K562 (cell line): ENCODE measurements around the gene HINT2. TPM values are rescaled to one million over a fixed set of nuclear protein-coding genes. Genes with fewer than 3 reads are reported as not detected.

Source experiments
- ATAC-seq: fragments of 200-7000 bp; cut with Tn5 transposase; 3 replicates; pipeline ENCODE4 v1.9.1; 2020; ENCODE audit warnings: moderate library complexity
- BruUV-seq: library from RNA; stranded (reverse); fragments of 400-500 nt; replicated peaks from 2 replicates; lab custom pipeline; 2021; lab: Mats Ljungman, UMichigan
- CTCF ChIA-PET: fragments of 300-600 bp; formaldehyde crosslinking; extraction: SDS; loops from one replicate; lab custom pipeline; 2021; ENCODE audit warnings: low intra/inter-chr PET ratio; lab: Yijun Ruan, JAX
- POLR2A ChIA-PET: fragments of 300-600, 350-650 bp; sonication (Branson Sonifier 250); formaldehyde crosslinking; extraction: SDS; loops from one replicate; lab custom pipeline; 2021; ENCODE audit warnings: antibody characterized with exemption, inconsistent platforms; lab: Yijun Ruan, JAX
- DNase-seq, 4 experiments: peaks; one replicate each; pipeline versions ENCODE4 v3.0.0 to v3.0.0-alpha.2; 2011 to 2018; ENCODE audit warnings: low spot score in 3 of 4, mixed read lengths in 3 of 4; ENCODE audit errors: extremely low read depth in 1 of 4
- FAIRE-seq: peaks from 2 replicates; lab custom pipeline; 2011; peaks lifted over from hg19 to GRCh38; lab: Jason Lieb, UNC
- H2AFZ ChIP-seq: 2 replicates; pipeline ENCODE4 v1.6.0; 2011; ENCODE audit warnings: low read depth, low read length, control low read depth, inconsistent platforms
- H3K27ac ChIP-seq: fragments of 200-600 bp; 3 replicates; pipeline ENCODE4 v1.8.0; 2011; ENCODE audit warnings: low read depth, mild to moderate bottlenecking, control low read depth, inconsistent platforms, low read length, moderate library complexity, mixed read lengths; ENCODE audit errors: extremely low read depth
- H3K27me3 ChIP-seq, 2 experiments: fragments of 300-600 bp in 1 of 2; 2 replicates in 1 of 2; 3 replicates in 1 of 2; pipeline versions ENCODE4 v1.6.0 to v1.8.0; 2011; ENCODE audit warnings: inconsistent platforms in 2 of 2, low read length in 2 of 2, mild to moderate bottlenecking in 1 of 2, mixed read lengths in 1 of 2, moderate library complexity in 1 of 2; ENCODE audit not compliant: control insufficient read depth in 2 of 2, insufficient read depth in 2 of 2
- H3K36me3 ChIP-seq: fragments of 300-600 bp; 3 replicates; pipeline ENCODE4 v1.8.0; 2011; ENCODE audit warnings: mild to moderate bottlenecking, low read length, inconsistent platforms; ENCODE audit not compliant: control insufficient read depth, insufficient read depth
- H3K4me1 ChIP-seq, 2 experiments: fragments of 200-600 bp in 1 of 2; replicated peaks in 1 of 2; 2 replicates in 1 of 2; 3 replicates in 1 of 2; pipeline versions ENCODE4 v1.5.1 to v1.8.0; 2011; ENCODE audit warnings: inconsistent platforms in 2 of 2, low read length in 2 of 2, mild to moderate bottlenecking in 1 of 2, mixed read lengths in 1 of 2, moderate library complexity in 1 of 2; ENCODE audit not compliant: control insufficient read depth in 2 of 2, insufficient read depth in 2 of 2
- H3K4me2 ChIP-seq: 2 replicates; pipeline ENCODE4 v1.6.1; 2011; ENCODE audit warnings: low read length, control low read depth, inconsistent platforms, mixed read lengths; ENCODE audit not compliant: insufficient read depth
- H3K4me3 ChIP-seq: fragments of 200-600 bp; sonication (generic), shearing (Covaris generic); 2 replicates; pipeline ENCODE4 v1.5.1; 2016; ENCODE audit warnings: control low read depth, inconsistent platforms
- H3K79me2 ChIP-seq: fragments of 200-600 bp; 3 replicates; pipeline ENCODE4 v1.8.0; 2011; ENCODE audit warnings: low read length, inconsistent platforms; ENCODE audit not compliant: control insufficient read depth, insufficient read depth
- H3K9ac ChIP-seq, 2 experiments: 2 replicates each; pipeline versions ENCODE4 v1.6.0 to v1.6.1; 2011; ENCODE audit warnings: low read depth in 2 of 2, low read length in 2 of 2, control low read depth in 1 of 2, inconsistent platforms in 1 of 2, mild to moderate bottlenecking in 1 of 2, mixed read lengths in 1 of 2; ENCODE audit not compliant: insufficient read depth in 1 of 2
- H3K9me1 ChIP-seq: one replicate; pipeline ENCODE4 v1.6.0; 2011; ENCODE audit warnings: inconsistent platforms, mild to moderate bottlenecking, low read length, moderate library complexity; ENCODE audit not compliant: control insufficient read depth, insufficient read depth
- H3K9me3 ChIP-seq: replicated peaks from 2 replicates; pipeline ENCODE4 v1.5.1; 2011; ENCODE audit warnings: low read depth, low read length, inconsistent platforms; ENCODE audit not compliant: control insufficient read depth, insufficient read depth
- H4K20me1 ChIP-seq: replicated peaks from 2 replicates; pipeline ENCODE4 v1.6.1; 2011; ENCODE audit warnings: low read length, inconsistent platforms, mixed read lengths; ENCODE audit not compliant: control insufficient read depth, insufficient read depth
- BHLHE40 ChIP-seq: IDR thresholded peaks from 2 replicates; pipeline ENCODE4 v1.6.1; 2011; ENCODE audit warnings: low read length, improper control_type of control experiment
- CHCHD3 ChIP-seq: fragments of 250-450 bp; sonication (Bioruptor Pico); IDR thresholded peaks from 2 replicates; pipeline ENCODE4 v2.1.2; 2022; ENCODE audit warnings: mild to moderate bottlenecking
- ETV1 ChIP-seq: fragments of 450-650 bp; conservative IDR thresholded peaks from 2 replicates; pipeline ENCODE4 v1.6.1; 2016; ENCODE audit warnings: missing genetic modification characterization, control low read depth, low read depth, missing compliant biosample characterization
- GATA2 ChIP-seq: sonication (generic); formaldehyde crosslinking; IDR thresholded peaks from 2 replicates; pipeline ENCODE4 v1.4.0; 2020; ENCODE audit warnings: mild to moderate bottlenecking, missing genetic modification reagents
- HBP1 ChIP-seq: fragments of 450-650 bp; formaldehyde crosslinking; IDR thresholded peaks from 2 replicates; pipeline ENCODE4 v1.4.0; 2022; ENCODE audit warnings: missing genetic modification characterization
- KAT8 ChIP-seq: fragments of 450-650 bp; IDR thresholded peaks from 2 replicates; pipeline ENCODE4 v1.6.1; 2016; ENCODE audit warnings: low read depth, mild to moderate bottlenecking
- MTA3 ChIP-seq: fragments of 450-650 bp; formaldehyde crosslinking; IDR thresholded peaks from 2 replicates; pipeline ENCODE4 v1.6.1; 2017; ENCODE audit warnings: mild to moderate bottlenecking, borderline replicate concordance
- NCOA4 ChIP-seq: fragments of 450-650 bp; IDR thresholded peaks from 2 replicates; pipeline ENCODE4 v1.6.1; 2018; ENCODE audit warnings: mild to moderate bottlenecking; ENCODE audit not compliant: partially characterized antibody
- PTRF ChIP-seq: fragments of 450-650 bp; IDR thresholded peaks from 2 replicates; pipeline ENCODE4 v1.6.1; 2016; ENCODE audit warnings: mild to moderate bottlenecking, missing genetic modification characterization, missing compliant biosample characterization
- PURB ChIP-seq: sonication (generic); formaldehyde crosslinking; IDR thresholded peaks from 2 replicates; pipeline ENCODE4 v1.9.0; 2021; ENCODE audit warnings: low read depth, mild to moderate bottlenecking, missing genetic modification reagents
- RB1 ChIP-seq: fragments of 450-650 bp; IDR thresholded peaks from 2 replicates; pipeline ENCODE4 v1.6.1; 2017; ENCODE audit warnings: low read depth, mild to moderate bottlenecking
- RBM17 ChIP-seq: fragments of 200-400 bp; formaldehyde crosslinking; IDR thresholded peaks from 2 replicates; pipeline ENCODE4 v1.6.1; 2017; ENCODE audit warnings: low read depth, mild to moderate bottlenecking, low read length, borderline replicate concordance
- SIN3B ChIP-seq: fragments of 450-650 bp; IDR thresholded peaks from 2 replicates; pipeline ENCODE4 v1.6.1; 2017; ENCODE audit warnings: low read depth, mild to moderate bottlenecking, moderate library complexity
- SRSF3 ChIP-seq: fragments of 200-400 bp; formaldehyde crosslinking; IDR thresholded peaks from 2 replicates; pipeline ENCODE4 v1.6.1; 2016; ENCODE audit warnings: mild to moderate bottlenecking, low read length, moderate library complexity; ENCODE audit not compliant: insufficient read depth
- TAF1 ChIP-seq: IDR thresholded peaks from 2 replicates; pipeline ENCODE4 v1.6.1; 2011; ENCODE audit warnings: mild to moderate bottlenecking, low read length, moderate library complexity; ENCODE audit not compliant: insufficient read depth, control insufficient read depth, severe bottlenecking; ENCODE audit errors: extremely low read depth
- TSC22D4 ChIP-seq: fragments of 450-650 bp; IDR thresholded peaks from 2 replicates; pipeline ENCODE4 v1.6.1; 2016; ENCODE audit warnings: missing genetic modification characterization, missing biosample characterization, control low read depth
- U2AF1 ChIP-seq: fragments of 200-400 bp; formaldehyde crosslinking; optimal IDR thresholded peaks from 2 replicates; pipeline ENCODE3; 2017; ENCODE audit warnings: mild to moderate bottlenecking, low read depth, low read length, moderate library complexity
- ZNF316 ChIP-seq: fragments of 450-650 bp; IDR thresholded peaks from 2 replicates; pipeline ENCODE4 v1.6.1; 2016
- WGBS: fragments of 100-300 bp; shearing (Covaris generic); methylation state at CpG from one replicate; pipeline ENCODE4 v1.1.6; 2016; ENCODE audit warnings: low coverage, mixed read lengths; ENCODE audit not compliant: insufficient coverage; ENCODE audit errors: missing lambda C conversion rate; 5-methylcytosine and 5-hydroxymethylcytosine counted together
- in situ Hi-C: fragments of 300-500 bp; cut with MboI; formaldehyde crosslinking; loops from 4 replicates; pipeline ENCODE4 v1.15.0; 2018; ENCODE audit warnings: inconsistent platforms, mixed read lengths
- intact Hi-C: fragments of 100-400 bp; cut with micrococcal nuclease; formaldehyde crosslinking; loops from 2 replicates; pipeline ENCODE4 v1.14.2; 2022
- polyA plus RNA-seq, 8 experiments: library from polyadenylated mRNA; depleted of rRNA in 4 of 8; stranded (reverse) in 5 of 8; unstranded in 3 of 8; fragments of >200 nt; fragmentation: Nextera tagmentation in 2 of 8; fragmentation: Illumina TruSeq in 1 of 8; extraction: Ambion mirVana in 2 of 8; extraction: Trizol in 1 of 8; gene quantifications; 2 replicates each; pipeline versions ENCODE4 v1.2.1 to v1.2.3, GENCODE V29; 2011 to 2014; ENCODE audit warnings: inconsistent platforms in 1 of 8, missing spikeins in 1 of 8
- total RNA-seq, 7 experiments: library from RNA; depleted of rRNA in 6 of 7; stranded (reverse); fragments of >200 nt in 6 of 7; fragmentation: Illumina TruSeq in 2 of 7; extraction: Trizol in 2 of 7; gene quantifications; 2 replicates each; pipeline versions ENCODE4 v1.2.1 to v1.2.3, GENCODE V29; 2011 to 2021; ENCODE audit warnings: low replicate concordance in 1 of 7
- TF ChIP-seq, protein P1 (sequence below), 2 experiments: fragments of 450-650 bp in 1 of 2; IDR thresholded peaks; 2 replicates each; pipeline ENCODE4 v1.6.1; 2011 to 2017; ENCODE audit warnings: low read depth in 2 of 2, antibody characterized with exemption in 1 of 2, borderline replicate concordance in 1 of 2, low read length in 1 of 2, mild to moderate bottlenecking in 1 of 2, mixed read lengths in 1 of 2; ENCODE audit not compliant: control insufficient read depth in 1 of 2

The HINT2 gene
- total and polyA plus RNA-seq, 9 of the 15 experiments (the other 6 are each of a cell fraction or from before 2014, with no cell fraction given), result 5.6 to 44.1 (median 27.9) TPM

DNA sequence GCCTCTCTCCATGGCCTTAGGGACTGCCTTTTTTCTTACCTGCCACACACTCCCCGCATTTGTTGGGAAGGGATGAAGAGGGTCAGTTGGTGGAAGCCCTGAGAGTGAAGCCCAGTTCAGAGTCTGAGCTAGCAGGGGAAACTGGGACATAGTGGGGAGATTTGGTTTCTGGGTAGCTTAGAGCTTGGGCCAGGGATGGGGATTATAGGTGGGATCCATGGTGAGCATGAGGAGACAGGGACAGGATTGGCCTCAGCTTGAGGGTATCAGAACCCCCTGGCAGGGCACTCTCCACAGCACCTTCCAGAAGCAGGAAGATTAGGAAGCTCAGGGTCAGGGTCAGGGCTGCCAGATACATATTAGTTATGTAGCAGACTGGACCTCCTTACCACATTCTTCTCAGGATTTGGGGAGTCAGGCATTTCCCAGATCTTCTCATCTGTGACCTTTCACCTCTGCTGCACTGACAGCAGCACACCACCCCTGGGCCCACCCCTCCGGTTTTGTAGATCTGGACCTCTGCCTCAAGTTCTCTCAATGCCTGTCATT is 37.5 kb upstream of the HINT2 start:
- Histone ChIP-seq H3K27me3 (peaks cover 9 to 36% of the 10 kb centered on the region in 2 experiments; a peak in 4 of 5 replicates), H3K9me1 (no peaks in the 10 kb centered on the region), H3K79me2 (no peaks in the 10 kb centered on the region), H3K36me3 (no peaks in the 10 kb centered on the region), H2AFZ (no peak overlapping the region), H3K9ac (no peak overlapping the region), H4K20me1 (no peaks in the 10 kb centered on the region), H3K9me3 (no peaks in the 10 kb centered on the region), H3K4me2 (no peak overlapping the region), H3K27ac (no peak overlapping the region), H3K4me3 (no peak overlapping the region), H3K4me1 (no peaks in the 10 kb centered on the region)
- no TSS peak for BruUV-seq
- no peak for TF ChIP-seq GATA2 (CRISPR knock-in tag)
- no peak for TF ChIP-seq BHLHE40
- no peak for TF ChIP-seq U2AF1
- no peak for TF ChIP-seq MTA3
- TF ChIP-seq, protein P1, sequence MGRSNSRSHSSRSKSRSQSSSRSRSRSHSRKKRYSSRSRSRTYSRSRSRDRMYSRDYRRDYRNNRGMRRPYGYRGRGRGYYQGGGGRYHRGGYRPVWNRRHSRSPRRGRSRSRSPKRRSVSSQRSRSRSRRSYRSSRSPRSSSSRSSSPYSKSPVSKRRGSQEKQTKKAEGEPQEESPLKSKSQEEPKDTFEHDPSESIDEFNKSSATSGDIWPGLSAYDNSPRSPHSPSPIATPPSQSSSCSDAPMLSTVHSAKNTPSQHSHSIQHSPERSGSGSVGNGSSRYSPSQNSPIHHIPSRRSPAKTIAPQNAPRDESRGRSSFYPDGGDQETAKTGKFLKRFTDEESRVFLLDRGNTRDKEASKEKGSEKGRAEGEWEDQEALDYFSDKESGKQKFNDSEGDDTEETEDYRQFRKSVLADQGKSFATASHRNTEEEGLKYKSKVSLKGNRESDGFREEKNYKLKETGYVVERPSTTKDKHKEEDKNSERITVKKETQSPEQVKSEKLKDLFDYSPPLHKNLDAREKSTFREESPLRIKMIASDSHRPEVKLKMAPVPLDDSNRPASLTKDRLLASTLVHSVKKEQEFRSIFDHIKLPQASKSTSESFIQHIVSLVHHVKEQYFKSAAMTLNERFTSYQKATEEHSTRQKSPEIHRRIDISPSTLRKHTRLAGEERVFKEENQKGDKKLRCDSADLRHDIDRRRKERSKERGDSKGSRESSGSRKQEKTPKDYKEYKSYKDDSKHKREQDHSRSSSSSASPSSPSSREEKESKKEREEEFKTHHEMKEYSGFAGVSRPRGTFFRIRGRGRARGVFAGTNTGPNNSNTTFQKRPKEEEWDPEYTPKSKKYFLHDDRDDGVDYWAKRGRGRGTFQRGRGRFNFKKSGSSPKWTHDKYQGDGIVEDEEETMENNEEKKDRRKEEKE (IDR thresholded peaks at IDR 0.05; ENCODE audit: borderline replicate concordance in 1 of 2, control insufficient read depth in 1 of 2, low read depth in 2 of 2, low read length in 1 of 2), result no peak
- no peak for TF ChIP-seq RBM17
- no peak for TF ChIP-seq TSC22D4 (tag)
- TF ChIP-seq SRSF3, result no peak
- TF ChIP-seq KAT8, result no peak
- no peak for TF ChIP-seq TAF1
- TF ChIP-seq CHCHD3 (CRISPR knock-in tag), result no peak
- no peak for TF ChIP-seq ETV1 (tag)
- TF ChIP-seq RB1, result no peak
- TF ChIP-seq HBP1 (CRISPR knock-in tag), result no peak
- no peak for TF ChIP-seq ZNF316
- no peak for TF ChIP-seq PURB (CRISPR knock-in tag)
- no peak for TF ChIP-seq SIN3B
- TF ChIP-seq NCOA4, result no peak
- no peak for TF ChIP-seq PTRF (tag)
- ChIA-PET CTCF (no interaction called here), POLR2A (interaction anchor here (0.6 to 1.6 kb wide), 3 partner anchors 10 to 12 kb away, joined by 3 read pairs; no protein-coding TSS in a partner anchor)
- no peak for FAIRE-seq
- ATAC-seq, result no peak
- intact Hi-C loops (no loop called here), in situ Hi-C loops (no loop called here)
- DNase-seq, result no peak
- WGBS, result 0% methylated on average over 2 of the region's 2 CpGs
